Measurements from ENCODE around the gene PIP5K1C. TPM values are rescaled to one million over a fixed set of nuclear protein-coding genes. Genes with fewer than 3 reads are reported as not detected.

The PIP5K1C gene
- total and polyA plus RNA-seq, 5 donors: 31.4 to 48.3 (median 39.7) TPM

GRCh38 chr19:3618144-3618810 lies 82.0 kb downstream of the PIP5K1C start:
- Histone ChIP-seq H3K27me3 (ENCODE audit: control insufficient read depth, insufficient read depth) (no peaks in the 10 kb centered on the region), H3K4me3 (ENCODE audit: low read length) (no peak overlapping the region), H3K9me3 (ENCODE audit: control insufficient read depth, low read length) (no peaks in the 10 kb centered on the region), H3K27ac (ENCODE audit: low read length) (no peak overlapping the region), H3K4me1 (ENCODE audit: control insufficient read depth, insufficient read depth, low read length) (no peaks in the 10 kb centered on the region)
- intact Hi-C loops (cut with DNase I): loop anchor here in 3 of 4 donors (5.0 to 10.0 kb wide), 3 partner anchors 71 to 313 kb away; no protein-coding TSS in a partner anchor
- peak; percentile 84 to 85 for ATAC-seq
- peak; percentile 84 to 93 (median 92) for DNase-seq
- WGBS: 36% methylated on average over 31 of the region's 31 CpGs

- Histone ChIP-seq H3K27me3 (ENCODE audit: control insufficient read depth, insufficient read depth) (no peaks in the 10 kb centered on the region), H3K4me1 (ENCODE audit: control insufficient read depth, insufficient read depth, low read length) (no peaks in the 10 kb centered on the region), H3K4me3 (ENCODE audit: low read length) (no peak overlapping the region), H3K9me3 (ENCODE audit: control insufficient read depth, low read length) (no peaks in the 10 kb centered on the region), H3K27ac (ENCODE audit: low read length) (no peak overlapping the region)
- ATAC-seq (peak; percentile 2 to 41), DNase-seq (peak in 2 of 3 donors; percentile 42 to 61)
- intact Hi-C loops (cut with DNase I): loop anchor here in 3 of 4 donors (5.0 to 10.0 kb wide), 3 partner anchors 70 to 313 kb away; no protein-coding TSS in a partner anchor
- WGBS: 52% methylated on average over 19 of the region's 19 CpGs
Measured at GRCh38 chr19:3617463-3617862, 82.8 kb downstream of the PIP5K1C start.

GRCh38 chr19:3615524-3616135 lies 84.6 kb downstream of the PIP5K1C start:
- Histone ChIP-seq H3K4me1 (ENCODE audit: control insufficient read depth, insufficient read depth, low read length) (no peaks in the 10 kb centered on the region), H3K4me3 (ENCODE audit: low read length) (no peak overlapping the region), H3K27ac (ENCODE audit: low read length) (no peak overlapping the region), H3K27me3 (ENCODE audit: control insufficient read depth, insufficient read depth) (no peaks in the 10 kb centered on the region), H3K9me3 (ENCODE audit: control insufficient read depth, low read length) (no peaks in the 10 kb centered on the region)
- DNase-seq (peak in 2 of 3 donors; percentile 40 to 64), ATAC-seq (no peak)
- intact Hi-C loops (cut with DNase I): loop anchor here in 3 of 4 donors (5.0 to 10.0 kb wide), 3 partner anchors 68 to 311 kb away; no protein-coding TSS in a partner anchor
- WGBS: 93% methylated on average over 26 of the region's 26 CpGs

GRCh38 chr19:3614858-3615505 lies 85.3 kb downstream of the PIP5K1C start:
- 88% methylated on average over 18 of the region's 18 CpGs for WGBS
- peak in 2 of 3 donors; percentile 15 to 55 for DNase-seq
- no peak overlapping the region for H3K27ac ChIP-seq (ENCODE audit: low read length)

GRCh38 chr19:3613818-3614661 lies 86.2 kb downstream of the PIP5K1C start:
- Histone ChIP-seq H3K4me1 (ENCODE audit: control insufficient read depth, insufficient read depth, low read length) (no peaks in the 10 kb centered on the region), H3K27me3 (ENCODE audit: control insufficient read depth, insufficient read depth) (no peaks in the 10 kb centered on the region), H3K9me3 (ENCODE audit: control insufficient read depth, low read length) (no peaks in the 10 kb centered on the region), H3K27ac (ENCODE audit: low read length) (no peak overlapping the region), H3K4me3 (ENCODE audit: low read length) (no peak overlapping the region)
- peak in 2 of 3 donors; percentile 11 to 66 for DNase-seq
- ATAC-seq: no peak
- intact Hi-C loops (cut with DNase I): loop anchor here in 1 of 4 donors (10.0 kb wide), 2 partner anchors 69 to 309 kb away; no protein-coding TSS in a partner anchor
- WGBS: 85% methylated on average over 39 of the region's 39 CpGs

More at GRCh38 chr19:3614858-3615505, 85.3 kb downstream of the PIP5K1C start:
- no peak overlapping the region for H3K4me3 ChIP-seq (ENCODE audit: low read length)
- intact Hi-C loops (cut with DNase I): loop anchor here in 3 of 4 donors (5.0 to 10.0 kb wide), 3 partner anchors 68 to 310 kb away; no protein-coding TSS in a partner anchor
- H3K4me1 ChIP-seq (ENCODE audit: control insufficient read depth, insufficient read depth, low read length): no peaks in the 10 kb centered on the region
- no peak for ATAC-seq
- H3K27me3 ChIP-seq (ENCODE audit: control insufficient read depth, insufficient read depth): no peaks in the 10 kb centered on the region
- no peaks in the 10 kb centered on the region for H3K9me3 ChIP-seq (ENCODE audit: control insufficient read depth, low read length)

- H3K27ac ChIP-seq (ENCODE audit: low read length): no peak overlapping the region
- no peaks in the 10 kb centered on the region for H3K27me3 ChIP-seq (ENCODE audit: control insufficient read depth, insufficient read depth)
- H3K4me1 ChIP-seq (ENCODE audit: control insufficient read depth, insufficient read depth, low read length): no peaks in the 10 kb centered on the region
- DNase-seq: peak in 2 of 3 donors; percentile 23 to 63
- WGBS: 85% methylated on average over 79 of the region's 79 CpGs
- ATAC-seq: no peak
- no peak overlapping the region for H3K4me3 ChIP-seq (ENCODE audit: low read length)
- intact Hi-C loops (cut with DNase I): loop anchor here in 1 of 4 donors (10.0 kb wide), 2 partner anchors 68 to 308 kb away; no protein-coding TSS in a partner anchor
- no peaks in the 10 kb centered on the region for H3K9me3 ChIP-seq (ENCODE audit: control insufficient read depth, low read length)
Measured at GRCh38 chr19:3612901-3613741, 87.1 kb downstream of the PIP5K1C start.

GRCh38 chr19:3612330-3612729 lies 87.9 kb downstream of the PIP5K1C start:
- no peak overlapping the region for H3K27ac ChIP-seq (ENCODE audit: low read length)
- H3K9me3 ChIP-seq (ENCODE audit: control insufficient read depth, low read length): no peaks in the 10 kb centered on the region
- DNase-seq (peak in 2 of 3 donors; percentile 19 to 61), ATAC-seq (no peak)
- no peaks in the 10 kb centered on the region for H3K27me3 ChIP-seq (ENCODE audit: control insufficient read depth, insufficient read depth)
- intact Hi-C loops (cut with DNase I): loop anchor here in 1 of 4 donors (10.0 kb wide), 2 partner anchors 68 to 308 kb away; no protein-coding TSS in a partner anchor
- H3K4me1 ChIP-seq (ENCODE audit: control insufficient read depth, insufficient read depth, low read length): peaks cover 3% of the 10 kb centered on the region
- H3K4me3 ChIP-seq (ENCODE audit: low read length): no peak overlapping the region
- 96% methylated on average over 33 of the region's 33 CpGs for whole genome bisulfite sequencing

DNA sequence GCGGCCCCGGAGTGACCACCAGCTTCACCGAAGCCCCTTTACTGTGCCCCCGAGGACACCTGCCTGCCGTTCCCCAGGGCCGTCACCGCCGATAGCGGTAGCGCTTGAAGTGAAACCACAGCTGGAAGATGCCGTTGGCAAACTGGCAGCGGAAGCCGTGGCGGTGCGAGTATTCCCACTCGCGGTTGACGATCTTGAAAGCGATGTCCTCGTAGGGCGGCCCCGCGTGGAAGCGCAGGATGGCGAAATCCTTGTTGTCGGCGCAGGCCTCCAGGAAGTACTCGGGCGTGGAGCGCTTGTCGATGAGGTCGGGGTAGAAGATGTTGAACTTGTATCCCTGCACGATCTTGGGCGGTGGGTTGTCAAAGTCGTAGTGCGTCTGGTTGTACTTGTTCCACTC lies 88.4 kb downstream of the PIP5K1C start:
- intact Hi-C loops (cut with DNase I): loop anchor here in 1 of 4 donors (10.0 kb wide), 2 partner anchors 67 to 307 kb away; no protein-coding TSS in a partner anchor
- Histone ChIP-seq H3K27me3 (ENCODE audit: control insufficient read depth, insufficient read depth) (no peaks in the 10 kb centered on the region), H3K9me3 (ENCODE audit: control insufficient read depth, low read length) (no peaks in the 10 kb centered on the region), H3K4me3 (ENCODE audit: low read length) (no peak overlapping the region), H3K27ac (ENCODE audit: low read length) (no peak overlapping the region), H3K4me1 (ENCODE audit: control insufficient read depth, insufficient read depth, low read length) (peaks cover 3% of the 10 kb centered on the region)
- peak; percentile 13 to 59 (median 53) for DNase-seq
- 93% methylated on average over 36 of the region's 36 CpGs for WGBS
- no peak for ATAC-seq

GRCh38 chr19:3610745-3611717 lies 89.2 kb downstream of the PIP5K1C start:
- WGBS: 83% methylated on average over 41 of the region's 41 CpGs
- Histone ChIP-seq H3K4me3 (ENCODE audit: low read length) (no peak overlapping the region), H3K27me3 (ENCODE audit: control insufficient read depth, insufficient read depth) (no peaks in the 10 kb centered on the region), H3K4me1 (ENCODE audit: control insufficient read depth, insufficient read depth, low read length) (peaks cover 3% of the 10 kb centered on the region), H3K9me3 (ENCODE audit: control insufficient read depth, low read length) (no peaks in the 10 kb centered on the region), H3K27ac (ENCODE audit: low read length) (no peak overlapping the region)
- DNase-seq (peak; percentile 18 to 60 (median 44)), ATAC-seq (no peak)
- intact Hi-C loops (cut with DNase I): loop anchor here in 1 of 4 donors (10.0 kb wide), 2 partner anchors 66 to 306 kb away; no protein-coding TSS in a partner anchor
